Pulmonary artery endothelial cell (primary cell): Measurements from ENCODE around the gene DAZ1. TPM values are rescaled to one million over a fixed set of nuclear protein-coding genes. Genes with fewer than 3 reads are reported as not detected.
"Not testable (repeated sequence)": the region's sequence is repeated elsewhere in the genome, so short reads cannot be mapped to it uniquely, and the experiment has no call there.

Source experiments
- DNase-seq: peaks from one replicate; pipeline ENCODE4 v3.0.0-alpha.2; 2011; ENCODE audit warnings: low read depth, low spot score
- total RNA-seq: library from RNA; depleted of rRNA; stranded (reverse); fragments of >200 nt; gene quantifications from 2 replicates; pipeline ENCODE4 v1.2.3, GENCODE V29; 2014

The DAZ1 gene, protein sequence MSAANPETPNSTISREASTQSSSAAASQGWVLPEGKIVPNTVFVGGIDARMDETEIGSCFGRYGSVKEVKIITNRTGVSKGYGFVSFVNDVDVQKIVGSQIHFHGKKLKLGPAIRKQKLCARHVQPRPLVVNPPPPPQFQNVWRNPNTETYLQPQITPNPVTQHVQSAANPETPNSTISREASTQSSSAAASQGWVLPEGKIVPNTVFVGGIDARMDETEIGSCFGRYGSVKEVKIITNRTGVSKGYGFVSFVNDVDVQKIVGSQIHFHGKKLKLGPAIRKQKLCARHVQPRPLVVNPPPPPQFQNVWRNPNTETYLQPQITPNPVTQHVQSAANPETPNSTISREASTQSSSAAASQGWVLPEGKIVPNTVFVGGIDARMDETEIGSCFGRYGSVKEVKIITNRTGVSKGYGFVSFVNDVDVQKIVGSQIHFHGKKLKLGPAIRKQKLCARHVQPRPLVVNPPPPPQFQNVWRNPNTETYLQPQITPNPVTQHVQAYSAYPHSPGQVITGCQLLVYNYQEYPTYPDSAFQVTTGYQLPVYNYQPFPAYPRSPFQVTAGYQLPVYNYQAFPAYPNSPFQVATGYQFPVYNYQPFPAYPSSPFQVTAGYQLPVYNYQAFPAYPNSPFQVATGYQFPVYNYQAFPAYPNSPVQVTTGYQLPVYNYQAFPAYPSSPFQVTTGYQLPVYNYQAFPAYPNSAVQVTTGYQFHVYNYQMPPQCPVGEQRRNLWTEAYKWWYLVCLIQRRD
- not detected in 2 replicates for total RNA-seq

DNA sequence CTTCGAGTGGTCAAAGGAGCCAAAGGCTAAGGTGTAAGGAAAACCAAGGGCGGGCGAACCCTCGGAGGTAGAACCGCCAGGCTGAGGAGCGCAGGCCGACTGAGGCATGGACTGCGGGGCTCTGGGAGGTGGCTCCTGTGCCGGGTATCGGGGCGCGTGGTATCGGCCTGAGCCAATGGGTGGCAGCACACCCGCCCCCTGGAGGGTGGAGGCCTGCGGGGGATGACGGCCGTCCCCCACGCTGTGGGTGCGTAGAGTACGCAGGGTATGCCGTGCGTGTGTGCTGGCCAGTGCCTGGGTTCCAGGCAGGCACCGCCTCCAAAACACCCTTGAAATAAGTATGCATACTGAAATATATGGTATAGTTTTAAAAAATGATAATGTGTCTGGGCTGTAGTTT, at the start of gene DAZ1:
TSS of gene DAZ1 (minus strand) at position 101 of the 400 bp plus-strand sequence. CDS start 208 bp downstream, outside the sequence.
- not testable (repeated sequence) for DNase-seq

DNA sequence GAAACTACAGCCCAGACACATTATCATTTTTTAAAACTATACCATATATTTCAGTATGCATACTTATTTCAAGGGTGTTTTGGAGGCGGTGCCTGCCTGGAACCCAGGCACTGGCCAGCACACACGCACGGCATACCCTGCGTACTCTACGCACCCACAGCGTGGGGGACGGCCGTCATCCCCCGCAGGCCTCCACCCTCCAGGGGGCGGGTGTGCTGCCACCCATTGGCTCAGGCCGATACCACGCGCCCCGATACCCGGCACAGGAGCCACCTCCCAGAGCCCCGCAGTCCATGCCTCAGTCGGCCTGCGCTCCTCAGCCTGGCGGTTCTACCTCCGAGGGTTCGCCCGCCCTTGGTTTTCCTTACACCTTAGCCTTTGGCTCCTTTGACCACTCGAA, 20.4 kb upstream of the DAZ1 start, which contains the start of gene DAZ2:
TSS of gene DAZ2 (plus strand) at position 301 of the 400 bp plus-strand sequence. CDS start 208 bp downstream, outside the sequence.
- DNase-seq, result not testable (repeated sequence)

DNA sequence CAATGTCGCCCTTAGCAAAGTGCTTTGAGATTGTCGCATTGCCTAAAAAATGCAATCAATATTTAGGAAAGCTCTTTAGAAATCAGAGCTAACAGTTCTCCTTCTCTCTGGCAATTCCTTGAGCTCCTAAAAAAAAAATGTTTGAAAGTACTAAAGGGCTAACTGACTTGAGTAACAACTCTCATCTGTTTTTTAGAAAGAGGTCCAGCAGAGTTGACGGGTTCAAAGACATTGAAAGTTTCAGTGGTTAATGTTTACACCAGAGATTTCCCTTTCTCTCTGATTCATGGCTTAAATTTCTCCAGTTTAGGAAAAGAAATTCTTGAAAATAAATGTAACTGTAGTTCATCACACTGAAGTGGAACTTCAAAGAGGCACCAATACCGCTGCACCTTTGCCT, 11.9 kb upstream of the DAZ1 start:
- not testable (repeated sequence) for DNase-seq

DNA sequence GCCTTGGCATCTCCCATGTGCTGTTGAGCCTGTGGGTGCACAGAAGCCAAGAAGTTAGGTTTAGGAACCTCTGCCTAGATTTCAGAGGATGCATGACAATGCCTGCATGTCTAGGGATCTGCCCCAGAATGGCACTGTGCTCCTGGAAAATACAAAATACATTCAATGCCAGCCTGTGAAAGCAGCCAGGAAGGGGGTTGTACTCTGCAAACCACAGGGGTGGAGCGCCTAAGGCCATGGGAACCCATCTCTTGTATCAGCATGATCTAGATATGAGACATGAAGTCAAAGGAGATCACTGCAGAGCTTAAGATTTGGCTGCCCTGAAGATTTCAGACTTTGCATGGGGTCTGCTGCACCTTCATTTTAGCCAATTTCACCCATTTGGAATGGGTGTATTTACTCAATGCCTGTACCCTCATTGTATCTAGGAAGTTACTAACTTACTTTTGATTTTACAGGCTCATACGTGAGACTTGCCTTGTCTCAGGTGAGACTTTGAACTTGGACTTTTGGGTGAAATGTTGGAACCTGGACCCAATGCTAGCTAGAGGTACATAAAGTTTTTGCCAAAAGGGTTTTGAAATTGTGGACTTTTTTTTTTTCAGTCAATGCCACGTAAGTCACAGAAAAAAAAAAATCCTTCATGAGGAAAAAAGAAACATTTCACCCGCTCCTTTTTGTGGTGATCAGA, 11.1 kb upstream of the DAZ1 start:
- not testable (repeated sequence) for DNase-seq

DNA sequence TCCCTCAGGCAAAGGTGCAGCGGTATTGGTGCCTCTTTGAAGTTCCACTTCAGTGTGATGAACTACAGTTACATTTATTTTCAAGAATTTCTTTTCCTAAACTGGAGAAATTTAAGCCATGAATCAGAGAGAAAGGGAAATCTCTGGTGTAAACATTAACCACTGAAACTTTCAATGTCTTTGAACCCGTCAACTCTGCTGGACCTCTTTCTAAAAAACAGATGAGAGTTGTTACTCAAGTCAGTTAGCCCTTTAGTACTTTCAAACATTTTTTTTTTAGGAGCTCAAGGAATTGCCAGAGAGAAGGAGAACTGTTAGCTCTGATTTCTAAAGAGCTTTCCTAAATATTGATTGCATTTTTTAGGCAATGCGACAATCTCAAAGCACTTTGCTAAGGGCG, 8.6 kb upstream of the DAZ1 start:
- not testable (repeated sequence) for DNase-seq

Other genes with a start within 250 kb of the DAZ1 start
- not detected in 2 replicates for gene BPY2, start 214.7 kb downstream of the DAZ1 start, total RNA-seq
- gene DAZ2, start 20.5 kb upstream of the DAZ1 start, total RNA-seq, result not detected in 2 replicates